Measurements from ENCODE around the gene RALA. TPM values are rescaled to one million over a fixed set of nuclear protein-coding genes. Genes with fewer than 3 reads are reported as not detected.
"Not testable (repeated sequence)": the region's sequence is repeated elsewhere in the genome, so short reads cannot be mapped to it uniquely, and the experiment has no call there.

RALA gene
- polyA plus RNA-seq, 1 donor = 45.9 TPM

GRCh38 chr7:39688611-39689480 lies 65.5 kb downstream of the RALA start:
- DNase-seq = no peak

GRCh38 chr7:39691821-39692220 lies 68.4 kb downstream of the RALA start:
- DNase-seq = no peak

- not testable (repeated sequence) for DNase-seq
These were observed 69.7 kb downstream of the RALA start for GRCh38 chr7:39693086-39693485.

- DNase-seq = no peak
These were observed 70.4 kb downstream of the RALA start for GRCh38 chr7:39693812-39694211.

- no peak for DNase-seq
These were observed 72.6 kb downstream of the RALA start for GRCh38 chr7:39695852-39696586.

- DNase-seq = no peak
These were observed 73.3 kb downstream of the RALA start for GRCh38 chr7:39696631-39697030.

- DNase-seq = no peak
These were observed 74.1 kb downstream of the RALA start for GRCh38 chr7:39697483-39697882.

- DNase-seq = no peak
These were observed 76.8 kb downstream of the RALA start for GRCh38 chr7:39700165-39700564.

- no peak for DNase-seq
These were observed 77.6 kb downstream of the RALA start for GRCh38 chr7:39700932-39701331.

GRCh38 chr7:39702133-39702532 lies 78.8 kb downstream of the RALA start:
- no peak for DNase-seq

GRCh38 chr7:39703144-39703543 lies 79.8 kb downstream of the RALA start:
- no peak for DNase-seq

GRCh38 chr7:39709029-39709428 lies 85.7 kb downstream of the RALA start:
- no peak for DNase-seq

GRCh38 chr7:39709768-39710311 lies 86.5 kb downstream of the RALA start:
- DNase-seq = peak; percentile 96

GRCh38 chr7:39712751-39713150 lies 89.4 kb downstream of the RALA start:
- DNase-seq = peak; percentile 37

- no peak for DNase-seq
These were observed 91.2 kb downstream of the RALA start for GRCh38 chr7:39714447-39715091.

GRCh38 chr7:39720586-39720985 lies 97.2 kb downstream of the RALA start:
- no peak for DNase-seq

- DNase-seq = no peak
These were observed 98.0 kb downstream of the RALA start for GRCh38 chr7:39721345-39721744.

GRCh38 chr7:39721919-39722597 lies 98.7 kb downstream of the RALA start:
- DNase-seq = no peak

GRCh38 chr7:39727231-39728012 lies 104.0 kb downstream of the RALA start:
- DNase-seq = no peak

- peak; percentile 96 for DNase-seq
These were observed 109.7 kb downstream of the RALA start for GRCh38 chr7:39732837-39733804.

All from hindlimb muscle (tissue), 1 donor.